ENCODE results near the gene FRYL. TPM values are rescaled to one million over a fixed set of nuclear protein-coding genes. Genes with fewer than 3 reads are reported as not detected.

The FRYL gene
- total RNA-seq, 6 experiments from 2014 or later, result 15.9 to 27.2 (median 23.3) TPM

- Histone ChIP-seq H3K4me3 (no peak overlapping the region), H3K27ac (no peak overlapping the region), H3K9me3 (no peaks in the 10 kb centered on the region), H3K27me3 (no peaks in the 10 kb centered on the region), H3K4me1 (no peaks in the 10 kb centered on the region), H3K36me3 (peaks cover 0 to 11% (median 7%) of the 10 kb centered on the region in 4 donors)
- intact Hi-C loops (cut with DNase I), result no loop called here
- ATAC-seq (no peak), DNase-seq (no peak)
- whole genome bisulfite sequencing (ENCODE audit: insufficient coverage, low coverage, low lambda C conversion rate, missing lambda C conversion rate), result 67% methylated on average over 2 of the region's 2 CpGs
- TF ChIP-seq CTCF (IDR thresholded peaks at IDR 0.05) (no peak), POLR2A (IDR thresholded peaks at IDR 0.05) (no peak)
Observed at GRCh38 chr4:48620831-48621230, 159.2 kb downstream of the FRYL start.

DNA sequence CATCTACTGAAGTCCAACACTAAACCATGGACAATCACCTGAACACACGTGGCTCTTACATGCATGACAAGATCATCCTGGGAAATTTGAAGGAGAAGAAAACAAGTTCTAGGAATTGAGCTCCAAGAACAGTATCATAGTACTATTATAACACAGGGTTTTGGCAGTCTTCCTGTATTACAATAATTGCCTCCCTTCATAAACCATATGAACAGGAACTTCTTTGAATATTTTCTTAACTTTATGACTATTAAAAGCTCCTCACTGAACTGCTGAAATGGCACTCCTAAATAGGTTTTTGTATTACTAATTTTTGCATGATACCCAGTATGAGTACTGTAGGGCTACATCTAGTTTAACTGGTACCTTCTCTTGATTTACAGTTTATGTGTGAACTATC lies 160.0 kb downstream of the FRYL start:
- DNase-seq (no peak), ATAC-seq (no peak)
- TF ChIP-seq POLR2A (IDR thresholded peaks at IDR 0.05), result no peak
- H3K4me3 ChIP-seq, result no peak overlapping the region
- H3K9me3 ChIP-seq, result no peaks in the 10 kb centered on the region
- intact Hi-C loops (cut with DNase I), result no loop called here
- no peak overlapping the region for H3K27ac ChIP-seq
- no peaks in the 10 kb centered on the region for H3K27me3 ChIP-seq
- WGBS (ENCODE audit: insufficient coverage, low coverage, low lambda C conversion rate, missing lambda C conversion rate), result 63% methylated on average over 1 of the region's 1 CpG
- peaks cover 0 to 11% (median 7%) of the 10 kb centered on the region in 4 donors for H3K36me3 ChIP-seq
- no peaks in the 10 kb centered on the region for H3K4me1 ChIP-seq

DNA sequence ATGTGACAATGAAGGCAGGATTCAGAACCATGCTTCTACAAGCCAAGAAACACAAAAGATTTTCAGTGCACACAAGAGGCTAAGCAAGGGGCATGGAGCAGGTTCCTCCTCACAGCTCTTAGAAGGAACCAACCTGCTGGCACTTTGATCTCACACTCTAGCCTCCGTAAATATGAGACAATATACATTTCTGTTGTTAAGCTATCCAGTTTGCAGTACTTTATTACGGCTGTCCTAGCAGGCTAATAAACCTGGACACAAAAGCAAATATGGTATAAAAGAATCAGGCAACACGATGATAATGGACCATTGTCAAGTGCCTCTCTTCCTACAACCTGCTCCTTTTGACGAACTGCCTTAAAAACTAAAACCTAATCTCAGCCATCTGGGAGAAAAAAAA lies 175.6 kb downstream of the FRYL start:
- Histone ChIP-seq H3K27ac (peak overlapping the region in 1 of 3 donors; percentile 44), H3K27me3 (no peaks in the 10 kb centered on the region), H3K36me3 (no peaks in the 10 kb centered on the region), H3K9me3 (no peaks in the 10 kb centered on the region), H3K4me1 (peaks cover 0 to 22% (median 10%) of the 10 kb centered on the region in 4 donors), H3K4me3 (no peak overlapping the region)
- no peak for TF ChIP-seq POLR2A (IDR thresholded peaks at IDR 0.05)
- TF ChIP-seq CTCF (IDR thresholded peaks at IDR 0.05), result no peak
- ATAC-seq, result peak in 2 of 4 donors; percentile 6 to 21
- intact Hi-C loops (cut with DNase I), result no loop called here
- no peak for DNase-seq
- WGBS (ENCODE audit: insufficient coverage, low coverage, low lambda C conversion rate, missing lambda C conversion rate), result 67% methylated on average over 4 of the region's 4 CpGs

DNA sequence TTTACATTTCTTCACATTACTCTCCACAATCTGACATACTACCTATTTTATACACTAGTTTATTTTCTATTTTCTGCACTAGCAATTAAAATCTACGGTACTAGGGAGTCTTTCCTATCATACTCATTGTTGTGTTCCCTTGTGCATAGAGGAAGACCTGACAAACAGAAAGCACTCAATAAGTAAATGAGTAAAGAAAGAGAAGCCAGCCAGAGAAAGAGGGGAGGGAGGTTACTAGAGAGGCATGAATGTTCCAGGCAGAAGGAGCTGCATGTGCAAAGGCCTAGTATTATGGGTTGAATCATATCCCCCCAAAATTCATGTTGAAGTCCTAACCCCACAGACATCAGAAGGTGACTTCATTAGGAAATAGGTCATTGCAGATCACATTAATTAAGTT lies 176.0 kb downstream of the FRYL start:
- H3K36me3 ChIP-seq, result no peaks in the 10 kb centered on the region
- no peaks in the 10 kb centered on the region for H3K9me3 ChIP-seq
- DNase-seq (no peak), ATAC-seq (peak; percentile 30 to 59 (median 47))
- no peaks in the 10 kb centered on the region for H3K27me3 ChIP-seq
- H3K27ac ChIP-seq, result peak overlapping the region in 1 of 3 donors; percentile 44
- intact Hi-C loops (cut with DNase I), result no loop called here
- H3K4me1 ChIP-seq, result peaks cover 0 to 22% (median 10%) of the 10 kb centered on the region in 4 donors
- TF ChIP-seq POLR2A (IDR thresholded peaks at IDR 0.05), result no peak
- no peak for TF ChIP-seq CTCF (IDR thresholded peaks at IDR 0.05)
- no peak overlapping the region for H3K4me3 ChIP-seq
- 67% methylated on average over 1 of the region's 1 CpG for WGBS (ENCODE audit: insufficient coverage, low coverage, low lambda C conversion rate, missing lambda C conversion rate)

GRCh38 chr4:48603366-48604003 lies 176.6 kb downstream of the FRYL start:
- no peaks in the 10 kb centered on the region for H3K9me3 ChIP-seq

More at GRCh38 chr4:48603366-48604003, 176.6 kb downstream of the FRYL start:
- TF ChIP-seq CTCF (IDR thresholded peaks at IDR 0.05), result no peak
- TF ChIP-seq POLR2A (IDR thresholded peaks at IDR 0.05), result no peak
- Histone ChIP-seq H3K27ac (peak overlapping the region in 1 of 3 donors; percentile 44), H3K27me3 (no peaks in the 10 kb centered on the region), H3K4me1 (peaks cover 0 to 22% (median 10%) of the 10 kb centered on the region in 4 donors), H3K36me3 (no peaks in the 10 kb centered on the region), H3K4me3 (no peak overlapping the region)
- ATAC-seq, result peak; percentile 98 to 99 (median 99)
- no peak for DNase-seq
- WGBS (ENCODE audit: insufficient coverage, low coverage, low lambda C conversion rate, missing lambda C conversion rate), result 86% methylated on average over 2 of the region's 3 CpGs
- intact Hi-C loops (cut with DNase I), result no loop called here

All from right lobe of liver (tissue), 6 donors.